OCI-LY1 (cell line): ENCODE data around the gene DEPP1.

Experiments used
- EZH2 ChIP-seq: fragments of 200-600 bp; sonication (generic), shearing (Covaris generic); IDR thresholded peaks from 2 replicates; pipeline ENCODE4 v1.8.0; 2017; ENCODE audit warnings: borderline replicate concordance, mixed run types, mild to moderate bottlenecking, antibody characterized with exemption, low read length, moderate library complexity, mixed read lengths
- TF ChIP-seq, protein P1 (sequence below): fragments of 200-600 bp; sonication (generic), shearing (Covaris generic); IDR thresholded peaks from 2 replicates; pipeline ENCODE4 v1.5.1; 2017; ENCODE audit warnings: mild to moderate bottlenecking, antibody characterized with exemption, low read length, moderate library complexity, mixed read lengths

DNA sequence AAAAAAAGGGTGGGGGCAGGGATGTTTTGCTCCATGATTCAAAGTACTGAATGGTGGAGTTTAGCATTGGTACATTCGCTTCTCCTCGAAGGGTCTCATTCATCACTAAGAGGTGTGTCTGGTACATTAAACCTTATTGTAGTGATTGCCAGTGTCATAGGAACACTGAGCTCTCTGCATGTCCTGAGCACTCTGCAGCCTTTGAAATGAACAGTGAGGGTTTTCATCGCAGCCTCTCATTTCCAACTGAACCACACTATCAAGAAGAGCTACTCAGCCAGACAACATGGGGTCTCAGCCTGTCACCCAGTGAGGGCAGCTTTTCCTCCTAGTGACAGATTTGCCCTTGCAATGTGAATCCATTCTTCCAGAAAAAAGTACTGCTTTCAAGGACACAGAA is 7.6 kb upstream of the DEPP1 start:
- TF ChIP-seq, protein P1, sequence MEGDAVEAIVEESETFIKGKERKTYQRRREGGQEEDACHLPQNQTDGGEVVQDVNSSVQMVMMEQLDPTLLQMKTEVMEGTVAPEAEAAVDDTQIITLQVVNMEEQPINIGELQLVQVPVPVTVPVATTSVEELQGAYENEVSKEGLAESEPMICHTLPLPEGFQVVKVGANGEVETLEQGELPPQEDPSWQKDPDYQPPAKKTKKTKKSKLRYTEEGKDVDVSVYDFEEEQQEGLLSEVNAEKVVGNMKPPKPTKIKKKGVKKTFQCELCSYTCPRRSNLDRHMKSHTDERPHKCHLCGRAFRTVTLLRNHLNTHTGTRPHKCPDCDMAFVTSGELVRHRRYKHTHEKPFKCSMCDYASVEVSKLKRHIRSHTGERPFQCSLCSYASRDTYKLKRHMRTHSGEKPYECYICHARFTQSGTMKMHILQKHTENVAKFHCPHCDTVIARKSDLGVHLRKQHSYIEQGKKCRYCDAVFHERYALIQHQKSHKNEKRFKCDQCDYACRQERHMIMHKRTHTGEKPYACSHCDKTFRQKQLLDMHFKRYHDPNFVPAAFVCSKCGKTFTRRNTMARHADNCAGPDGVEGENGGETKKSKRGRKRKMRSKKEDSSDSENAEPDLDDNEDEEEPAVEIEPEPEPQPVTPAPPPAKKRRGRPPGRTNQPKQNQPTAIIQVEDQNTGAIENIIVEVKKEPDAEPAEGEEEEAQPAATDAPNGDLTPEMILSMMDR = no peak
- TF ChIP-seq EZH2 = no peak
